PC-3 (cell line): Measurements from ENCODE around the gene SDHAF3. TPM values are rescaled to one million over a fixed set of nuclear protein-coding genes. Genes with fewer than 3 reads are reported as not detected.

Experiments
- ATAC-seq: fragments of 200-7000 bp; cut with Tn5 transposase; 2 replicates; pipeline ENCODE4 v1.9.1; 2020; ENCODE audit warnings: mild to moderate bottlenecking, moderate library complexity
- BruUV-seq: library from RNA; stranded (reverse); fragments of 400-500 nt; replicated peaks from 2 replicates; lab custom pipeline; 2021; lab: Mats Ljungman, UMichigan
- CTCF ChIA-PET: fragments of 300-600 bp; sonication (Branson Sonifier 250); formaldehyde crosslinking; loops from one replicate; lab custom pipeline; 2022; ENCODE audit warnings: antibody characterized with exemption; lab: Charles Lee
- POLR2A ChIA-PET: fragments of 300-600 bp; sonication (Branson Sonifier 250); formaldehyde crosslinking; loops from one replicate; lab custom pipeline; 2022; ENCODE audit warnings: antibody characterized with exemption; ENCODE audit not compliant: unreplicated experiment; lab: Charles Lee
- DNase-seq: peaks from one replicate; pipeline ENCODE4 v3.0.0-alpha.2; 2015
- H2AFZ ChIP-seq: fragments of 300-600 bp; sonication (generic); 2 replicates; pipeline ENCODE4 v1.6.0; 2016; ENCODE audit warnings: antibody characterized with exemption, low read length
- H3F3A ChIP-seq: fragments of 300-600 bp; sonication (generic); one replicate; pipeline ENCODE4 v1.6.0; 2017; ENCODE audit warnings: antibody characterized with exemption, low read length, control low read depth, mild to moderate bottlenecking; ENCODE audit not compliant: unreplicated experiment
- H3K27ac ChIP-seq: fragments of 300-600 bp; sonication (generic); 2 replicates; pipeline ENCODE4 v1.5.1; 2016; ENCODE audit warnings: mild to moderate bottlenecking, low read length
- H3K27me3 ChIP-seq: fragments of 300-600 bp; sonication (generic); 2 replicates; pipeline ENCODE4 v1.6.1; 2016; ENCODE audit warnings: low read length, mixed read lengths
- H3K36me3 ChIP-seq: fragments of 300-600 bp; sonication (generic); 2 replicates; pipeline ENCODE4 v1.6.1; 2016; ENCODE audit warnings: low read depth, mixed run types, low read length, mixed read lengths
- H3K4me1 ChIP-seq: fragments of 300-600 bp; sonication (generic); 2 replicates; pipeline ENCODE4 v1.5.1; 2016; ENCODE audit warnings: low read length; ENCODE audit not compliant: insufficient read depth
- H3K4me2 ChIP-seq: fragments of 300-600 bp; sonication (generic); 2 replicates; pipeline ENCODE4 v1.6.0; 2016; ENCODE audit warnings: low read length
- H3K4me3 ChIP-seq: fragments of 300-600 bp; sonication (generic); 2 replicates; pipeline ENCODE4 v1.5.1; 2016; ENCODE audit warnings: mild to moderate bottlenecking, low read length, mixed read lengths
- H3K79me2 ChIP-seq: fragments of 300-600 bp; sonication (generic); 2 replicates; pipeline ENCODE4 v1.6.1; 2017; ENCODE audit warnings: low read length, mixed read lengths
- H3K9ac ChIP-seq: fragments of 300-600 bp; sonication (generic); 2 replicates; pipeline ENCODE4 v1.6.0; 2016; ENCODE audit warnings: mild to moderate bottlenecking, low read length
- H3K9me2 ChIP-seq: fragments of 300-600 bp; sonication (generic); replicated peaks from 2 replicates; pipeline ENCODE4 v1.6.1; 2016; ENCODE audit warnings: mixed run types, low read length, mixed read lengths
- H3K9me3 ChIP-seq: fragments of 300-600 bp; sonication (generic); 2 replicates; pipeline ENCODE4 v1.6.1; 2016; ENCODE audit warnings: low read length, mixed read lengths
- H4K20me1 ChIP-seq: fragments of 300-600 bp; sonication (generic); 2 replicates; pipeline ENCODE4 v1.6.1; 2016; ENCODE audit warnings: low read length, mixed read lengths
- EZH2 ChIP-seq: fragments of 300-600 bp; sonication (generic); IDR thresholded peaks from one replicate; pipeline ENCODE4 v1.6.1; 2017; ENCODE audit warnings: antibody characterized with exemption, mild to moderate bottlenecking, low read length; ENCODE audit not compliant: unreplicated experiment
- EZH2phosphoT487 ChIP-seq: fragments of 300-600 bp; sonication (generic); IDR thresholded peaks from 2 replicates; pipeline ENCODE4 v1.6.1; 2018; ENCODE audit warnings: mild to moderate bottlenecking, antibody characterized with exemption, low read length, borderline replicate concordance
- intact Hi-C: fragments of 100-400 bp; cut with micrococcal nuclease; formaldehyde crosslinking; loops from 2 replicates; pipeline ENCODE4 v1.9.0; 2023
- total RNA-seq: library from RNA; depleted of rRNA; stranded (reverse); fragments of >200 nt; gene quantifications from 2 replicates; pipeline ENCODE4 v1.2.3, GENCODE V29; 2014
- TF ChIP-seq, protein P1 (sequence below): fragments of 300-600 bp; sonication (generic); conservative IDR thresholded peaks from 2 replicates; pipeline ENCODE4 v1.5.1; 2017; ENCODE audit warnings: antibody characterized with exemption, low read depth, mild to moderate bottlenecking, low read length

SDHAF3 gene
- total RNA-seq, 1 experiment from 2014 or later = 19.9 TPM

DNA sequence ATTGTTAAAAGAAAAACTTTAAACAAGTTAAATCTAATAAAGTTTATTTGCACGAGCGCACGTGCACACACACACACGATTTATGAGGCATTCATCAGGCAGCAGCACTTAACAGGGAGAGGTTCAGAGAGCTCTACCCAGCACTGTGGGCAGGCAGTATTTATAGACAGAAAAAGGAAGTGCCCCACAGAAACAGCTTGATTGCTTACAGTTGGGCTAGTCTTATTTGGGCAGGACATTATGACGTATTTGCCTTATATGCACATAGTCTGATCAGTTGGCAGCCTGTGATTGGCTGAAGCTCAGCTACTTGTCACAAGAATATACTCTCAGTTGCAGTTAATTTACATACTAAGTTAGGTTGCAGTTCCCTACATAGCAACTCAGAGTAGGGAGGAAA, 1.2 kb upstream of the SDHAF3 start:
- CTCF ChIA-PET = no interaction called here
- no peak overlapping the region for H3K4me3 ChIP-seq
- DNase-seq (no peak), ATAC-seq (no peak)
- H4K20me1 ChIP-seq = no peaks in the 10 kb centered on the region
- H3K36me3 ChIP-seq = no peaks in the 10 kb centered on the region
- H3K4me2 ChIP-seq = no peak overlapping the region
- BruUV-seq = no TSS peak
- H3K79me2 ChIP-seq = peaks cover 30% of the 10 kb centered on the region
- POLR2A ChIA-PET = no interaction called here
- no peak overlapping the region for H3K27ac ChIP-seq
- no peaks in the 10 kb centered on the region for H3K9me2 ChIP-seq
- H3F3A ChIP-seq = no peaks in the 10 kb centered on the region
- intact Hi-C loops = no loop called here
- TF ChIP-seq EZH2 (no peak), EZH2phosphoT487 (no peak)
- TF ChIP-seq, protein P1, sequence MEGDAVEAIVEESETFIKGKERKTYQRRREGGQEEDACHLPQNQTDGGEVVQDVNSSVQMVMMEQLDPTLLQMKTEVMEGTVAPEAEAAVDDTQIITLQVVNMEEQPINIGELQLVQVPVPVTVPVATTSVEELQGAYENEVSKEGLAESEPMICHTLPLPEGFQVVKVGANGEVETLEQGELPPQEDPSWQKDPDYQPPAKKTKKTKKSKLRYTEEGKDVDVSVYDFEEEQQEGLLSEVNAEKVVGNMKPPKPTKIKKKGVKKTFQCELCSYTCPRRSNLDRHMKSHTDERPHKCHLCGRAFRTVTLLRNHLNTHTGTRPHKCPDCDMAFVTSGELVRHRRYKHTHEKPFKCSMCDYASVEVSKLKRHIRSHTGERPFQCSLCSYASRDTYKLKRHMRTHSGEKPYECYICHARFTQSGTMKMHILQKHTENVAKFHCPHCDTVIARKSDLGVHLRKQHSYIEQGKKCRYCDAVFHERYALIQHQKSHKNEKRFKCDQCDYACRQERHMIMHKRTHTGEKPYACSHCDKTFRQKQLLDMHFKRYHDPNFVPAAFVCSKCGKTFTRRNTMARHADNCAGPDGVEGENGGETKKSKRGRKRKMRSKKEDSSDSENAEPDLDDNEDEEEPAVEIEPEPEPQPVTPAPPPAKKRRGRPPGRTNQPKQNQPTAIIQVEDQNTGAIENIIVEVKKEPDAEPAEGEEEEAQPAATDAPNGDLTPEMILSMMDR = no peak
- no peak overlapping the region for H2AFZ ChIP-seq
- H3K9me3 ChIP-seq = no peaks in the 10 kb centered on the region
- no peaks in the 10 kb centered on the region for H3K27me3 ChIP-seq
- no peak overlapping the region for H3K9ac ChIP-seq
- no peaks in the 10 kb centered on the region; the same call in 1 of the 2 replicates for H3K4me1 ChIP-seq

DNA sequence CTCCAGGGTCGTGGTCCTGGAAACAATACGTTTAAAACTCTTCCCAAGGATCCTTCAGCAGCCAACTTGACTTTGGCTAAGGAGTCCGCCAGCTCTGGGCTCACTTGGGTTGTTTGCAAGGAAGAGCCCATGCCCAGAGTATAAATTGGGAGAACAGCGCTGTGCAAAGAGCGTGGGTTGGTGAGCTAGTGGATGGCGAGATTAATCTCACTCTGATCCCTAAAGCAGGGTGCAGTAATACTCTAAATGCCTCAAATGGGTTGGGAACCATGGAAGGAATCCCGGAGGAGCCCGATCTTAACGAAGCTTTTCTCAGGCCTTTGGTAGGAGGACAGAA, 495 bp upstream of the SDHAF3 start:
- ATAC-seq = no peak
- H3K27me3 ChIP-seq = no peaks in the 10 kb centered on the region
- no TSS peak for BruUV-seq

DNA sequence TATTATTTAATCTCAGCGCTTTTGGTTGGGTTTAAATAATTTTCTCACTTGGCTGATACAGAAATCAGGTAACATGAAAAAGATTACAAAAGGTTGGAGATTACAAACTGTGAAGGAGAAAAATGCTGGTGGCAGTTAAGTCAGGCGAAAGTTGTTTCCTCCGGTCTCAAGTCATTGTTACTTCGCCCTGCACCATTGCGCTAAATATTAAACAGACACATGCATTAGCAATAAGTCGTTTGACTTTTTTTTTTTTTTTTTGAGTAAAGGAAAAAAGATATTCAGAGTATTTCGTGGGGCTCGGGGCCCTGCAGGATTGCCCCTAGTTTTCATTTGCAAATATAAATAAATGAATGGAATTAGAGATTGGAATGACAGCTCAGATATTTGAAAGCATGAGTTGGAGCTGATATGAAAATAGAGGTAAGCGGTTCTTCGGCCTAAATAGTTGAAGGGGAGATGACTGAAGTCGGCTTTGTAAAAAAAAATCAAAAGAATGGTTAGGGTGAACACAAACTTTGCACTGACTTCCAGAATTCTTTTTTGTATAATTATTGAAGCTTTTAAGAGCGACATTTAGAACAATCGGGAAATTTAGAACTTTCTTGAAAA, 914 bp downstream of the SDHAF3 start:
- DNase-seq = no peak
- POLR2A ChIA-PET = no interaction called here
- H3K9ac ChIP-seq = peak overlapping the region; percentile 74
- no peaks in the 10 kb centered on the region for H3F3A ChIP-seq
- peak overlapping the region; percentile 66 for H3K4me3 ChIP-seq
- no peaks in the 10 kb centered on the region for H3K27me3 ChIP-seq
- H3K9me2 ChIP-seq = no peaks in the 10 kb centered on the region
- no peak overlapping the region for H3K27ac ChIP-seq
- no TSS peak for BruUV-seq
- H3K79me2 ChIP-seq = peaks cover 30% of the 10 kb centered on the region
- CTCF ChIA-PET = no interaction called here
- peak overlapping the region; percentile 83 for H2AFZ ChIP-seq
- TF ChIP-seq, protein P1 = no peak
- no peak for TF ChIP-seq EZH2
- H3K9me3 ChIP-seq = no peaks in the 10 kb centered on the region
- peak; percentile 33; the same call in 1 of the 2 replicates for ATAC-seq
- intact Hi-C loops = no loop called here
- no peaks in the 10 kb centered on the region; the same call in 1 of the 2 replicates for H3K4me1 ChIP-seq
- no peaks in the 10 kb centered on the region for H3K36me3 ChIP-seq
- H4K20me1 ChIP-seq = no peaks in the 10 kb centered on the region
- H3K4me2 ChIP-seq = peak overlapping the region; percentile 83

More for the DNA sequence above, 495 bp upstream of the SDHAF3 start:
- H3K9me3 ChIP-seq = no peaks in the 10 kb centered on the region
- H3F3A ChIP-seq = no peaks in the 10 kb centered on the region
- intact Hi-C loops = no loop called here
- no peaks in the 10 kb centered on the region for H3K36me3 ChIP-seq
- peak overlapping the region; percentile 83 for H2AFZ ChIP-seq
- ChIA-PET CTCF (no interaction called here), POLR2A (no interaction called here)
- H3K4me3 ChIP-seq = peak overlapping the region; percentile 66; the same call in 1 of the 2 replicates
- no peak overlapping the region for H3K27ac ChIP-seq
- H4K20me1 ChIP-seq = no peaks in the 10 kb centered on the region
- no peaks in the 10 kb centered on the region; the same call in 1 of the 2 replicates for H3K4me1 ChIP-seq
- no peak for DNase-seq
- H3K9me2 ChIP-seq = no peaks in the 10 kb centered on the region
- H3K4me2 ChIP-seq = peak overlapping the region; percentile 83
- peak overlapping the region; percentile 12; the same call in 1 of the 2 replicates for H3K9ac ChIP-seq
- TF ChIP-seq, protein P1 = no peak
- TF ChIP-seq EZH2 = no peak
- TF ChIP-seq EZH2phosphoT487 = no peak
- H3K79me2 ChIP-seq = peaks cover 30% of the 10 kb centered on the region
